Tongue (tissue), 2 donors: ENCODE measurements around the gene EXOC1. TPM values are rescaled to one million over a fixed set of nuclear protein-coding genes. Genes with fewer than 3 reads are reported as not detected.
A peak's percentile ranks its signal among the peaks of the same experiment; 100 is the strongest.

Experiments
- DNase-seq: peaks from one replicate; pipeline ENCODE4 v3.0.0-alpha.2; 2015
- total RNA-seq: library from RNA; depleted of rRNA; stranded (reverse); fragments of >200 nt; gene quantifications from one replicate; pipeline ENCODE4 v1.2.3, GENCODE V29; 2014

The EXOC1 gene
- total RNA-seq, 1 donor from 2014 or later = 47.0 TPM

DNA sequence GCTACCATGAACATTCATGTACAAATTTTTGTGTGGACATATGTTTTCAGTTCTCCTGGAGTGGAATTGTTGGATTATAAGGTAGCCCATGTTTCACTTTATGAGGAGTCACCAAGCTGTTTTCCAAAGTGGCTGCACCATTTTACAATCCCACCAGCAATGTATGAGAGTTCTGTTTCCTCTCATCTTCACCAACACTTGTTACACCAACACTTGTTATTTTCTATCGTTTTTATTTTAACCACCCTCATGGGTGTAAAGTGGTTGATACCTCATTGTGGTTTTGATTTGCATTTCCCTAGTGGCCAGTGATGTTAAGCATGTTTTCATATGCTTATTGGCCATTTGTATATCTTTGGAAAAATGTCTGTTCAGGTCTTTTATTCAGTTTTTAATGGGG is 4.1 kb downstream of the EXOC1 start:
- DNase-seq = no peak

DNA sequence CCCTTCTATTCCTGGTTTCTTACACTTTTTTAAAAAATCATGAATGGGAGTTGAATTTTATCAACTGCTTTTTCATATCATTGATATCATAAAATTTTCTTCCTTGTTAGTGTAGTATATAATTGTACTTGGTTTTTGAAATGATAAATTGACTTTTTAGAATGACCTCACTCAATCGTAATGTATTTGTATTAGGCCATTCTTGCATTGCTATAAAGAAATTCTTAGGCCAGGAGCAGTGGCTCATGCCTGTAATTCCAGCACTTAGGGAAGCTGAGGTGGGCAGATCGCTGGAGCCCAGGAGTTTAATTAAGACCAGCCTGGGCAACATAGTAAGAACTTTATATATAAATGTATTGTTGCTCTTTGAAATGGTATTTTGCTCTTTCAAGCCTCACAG is 6.3 kb downstream of the EXOC1 start:
- no peak for DNase-seq

DNA sequence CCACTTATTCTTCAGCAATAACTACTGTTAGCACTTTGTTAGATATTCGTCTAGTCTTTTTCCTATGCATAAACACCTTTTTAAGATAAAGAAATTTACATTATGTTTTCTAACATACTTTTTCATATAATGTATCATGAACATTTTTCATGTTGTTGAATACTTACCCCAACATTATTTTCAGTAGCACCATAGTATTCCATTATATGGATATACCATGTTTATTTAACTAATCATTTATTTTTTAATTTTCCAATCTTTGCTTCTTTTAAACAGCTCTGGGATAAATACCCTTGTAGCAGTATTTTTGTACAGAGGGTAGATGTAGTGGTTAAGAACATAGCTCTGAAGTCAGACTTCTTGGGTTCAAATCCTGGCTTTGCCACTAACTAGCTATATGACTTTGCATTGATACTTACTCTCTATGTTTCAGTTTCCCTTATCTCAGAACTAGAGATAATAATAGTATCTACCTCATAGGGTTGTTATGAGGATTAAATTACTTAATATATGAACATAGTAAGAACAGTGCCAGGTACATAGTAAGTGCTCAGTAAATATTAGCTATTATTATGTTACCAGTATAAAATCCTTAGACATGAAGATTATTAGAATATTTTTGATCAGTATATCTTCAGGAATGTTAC is 11.3 kb downstream of the EXOC1 start:
- DNase-seq = no peak

DNA sequence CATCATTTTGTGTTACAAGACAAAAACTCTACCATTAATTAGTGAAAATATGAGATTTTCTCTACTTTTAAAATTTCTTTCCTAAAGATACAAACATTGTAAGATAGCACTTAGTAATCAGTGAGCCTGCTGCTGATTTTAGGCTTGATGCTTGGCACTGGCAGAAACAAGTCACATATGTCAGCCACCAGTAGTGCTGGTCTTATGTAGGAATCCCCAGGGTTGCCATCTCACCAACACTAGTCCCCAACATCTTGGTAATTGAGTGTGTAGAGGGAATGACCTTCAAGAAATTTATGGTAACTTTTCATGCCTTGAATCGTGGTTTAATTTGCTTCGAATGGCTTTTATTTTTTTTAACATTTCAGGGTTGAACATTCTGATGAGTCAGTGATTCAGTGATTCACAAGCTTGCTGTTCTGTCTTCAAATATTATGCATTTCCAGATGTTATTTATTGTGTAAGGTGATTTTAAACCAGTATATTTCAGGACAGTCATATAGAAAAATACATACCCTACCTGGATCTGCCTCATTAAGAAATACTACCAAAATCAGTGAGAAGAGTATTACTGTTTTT is 11.9 kb downstream of the EXOC1 start:
- DNase-seq = no peak

DNA sequence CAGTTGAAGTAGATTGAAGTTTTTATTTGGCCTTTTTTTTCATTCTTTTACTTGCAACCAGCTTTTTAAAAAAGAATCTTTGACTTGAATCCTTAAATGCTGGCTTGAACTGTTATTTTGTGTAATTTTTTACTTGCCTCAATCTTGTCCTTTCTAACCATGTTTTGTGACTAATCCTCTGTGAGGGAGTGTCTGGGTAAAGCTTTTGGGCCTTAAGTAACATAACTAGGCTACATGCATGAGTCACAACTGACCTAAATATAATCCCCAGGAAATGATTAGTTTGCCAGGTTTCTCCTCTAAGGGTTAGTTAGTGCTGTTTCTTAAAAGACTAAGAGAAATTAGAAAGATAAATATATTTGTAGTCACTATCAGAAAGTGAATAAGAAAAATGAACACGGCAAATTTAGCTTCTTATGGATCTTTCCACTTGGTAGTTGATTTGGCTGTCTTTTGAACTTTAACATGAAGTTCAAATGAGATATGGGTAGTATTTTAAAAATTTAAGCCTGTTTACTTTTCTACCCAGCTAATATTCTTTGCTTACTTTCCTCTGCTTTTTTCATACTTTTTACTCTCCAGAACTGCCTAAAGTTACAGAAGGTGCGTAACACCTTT is 13.0 kb downstream of the EXOC1 start:
- peak; percentile 15 for DNase-seq

DNA sequence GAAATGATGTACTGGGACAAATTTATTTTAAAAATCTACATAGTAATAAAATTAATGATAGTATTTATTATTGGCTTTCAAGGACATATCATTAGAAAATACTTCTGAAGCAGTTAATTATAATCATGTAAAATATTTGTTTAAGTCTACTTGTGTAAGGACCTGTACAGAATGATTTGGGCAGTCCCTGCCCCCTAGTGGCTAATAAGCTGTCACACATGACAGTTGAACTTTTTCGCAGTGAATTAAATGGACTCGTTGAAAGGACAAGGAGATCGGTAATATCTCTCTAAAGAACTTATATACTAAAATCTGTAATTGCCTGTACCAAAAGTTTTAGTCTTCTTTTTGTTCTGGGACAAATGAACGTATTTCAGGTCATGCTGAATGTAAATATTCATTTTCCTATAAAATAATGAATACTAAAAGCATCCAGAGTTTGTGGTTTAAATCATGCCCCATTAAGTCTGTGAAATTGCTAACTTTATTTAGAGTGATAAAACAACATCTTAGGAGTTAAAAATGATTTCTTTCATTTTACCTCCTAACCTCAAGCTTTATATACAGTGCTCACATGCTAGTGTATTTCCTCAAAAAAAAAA is 13.6 kb downstream of the EXOC1 start:
- DNase-seq = peak; percentile 67

DNA sequence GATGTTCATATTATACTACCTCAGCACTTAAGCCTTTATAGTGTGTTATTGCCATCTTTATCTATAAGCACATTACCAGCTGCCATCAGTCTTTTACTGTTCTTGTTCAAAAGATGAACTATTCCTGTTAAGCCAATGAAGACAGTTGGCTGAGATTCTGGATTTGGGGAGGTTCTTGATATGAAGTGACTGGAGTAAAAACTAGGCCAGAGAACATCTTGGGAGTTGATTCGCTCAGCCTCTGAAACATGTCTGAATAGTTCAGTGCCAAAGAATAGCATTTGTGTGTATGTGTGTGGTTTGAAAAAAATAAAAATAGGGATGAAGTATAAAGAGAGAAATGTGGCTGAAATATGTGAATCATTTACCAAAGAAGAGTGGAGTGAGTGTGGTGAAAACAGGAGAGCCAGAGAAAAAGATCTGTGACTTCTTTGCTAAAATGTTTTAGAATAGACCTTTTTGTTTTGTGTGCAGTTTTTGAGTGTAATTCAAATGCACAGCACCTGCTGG is 15.2 kb downstream of the EXOC1 start:
- no peak for DNase-seq

DNA sequence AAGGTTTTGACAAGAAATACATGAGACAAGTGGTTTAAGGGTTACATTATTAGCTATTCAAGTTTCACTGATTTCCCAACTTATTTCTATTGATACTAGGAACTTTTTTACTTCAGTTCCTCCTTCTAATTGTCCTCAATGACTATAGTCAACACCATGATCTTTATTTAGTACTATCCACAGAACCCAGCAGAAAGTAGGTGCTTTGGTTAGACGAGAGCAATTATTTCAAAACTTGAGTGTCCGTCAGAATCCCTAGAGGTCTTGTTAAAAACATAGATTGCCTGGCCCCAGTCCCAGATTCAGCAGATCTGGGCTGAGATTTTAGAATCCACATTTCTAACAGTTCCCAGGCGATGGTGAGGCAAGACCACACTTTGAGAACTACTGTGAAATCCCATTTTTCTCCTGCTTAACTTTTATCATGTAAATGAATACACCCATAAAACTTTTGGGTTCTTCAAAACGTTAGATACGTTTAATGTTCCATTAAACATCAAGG is 17.9 kb downstream of the EXOC1 start:
- DNase-seq = no peak

DNA sequence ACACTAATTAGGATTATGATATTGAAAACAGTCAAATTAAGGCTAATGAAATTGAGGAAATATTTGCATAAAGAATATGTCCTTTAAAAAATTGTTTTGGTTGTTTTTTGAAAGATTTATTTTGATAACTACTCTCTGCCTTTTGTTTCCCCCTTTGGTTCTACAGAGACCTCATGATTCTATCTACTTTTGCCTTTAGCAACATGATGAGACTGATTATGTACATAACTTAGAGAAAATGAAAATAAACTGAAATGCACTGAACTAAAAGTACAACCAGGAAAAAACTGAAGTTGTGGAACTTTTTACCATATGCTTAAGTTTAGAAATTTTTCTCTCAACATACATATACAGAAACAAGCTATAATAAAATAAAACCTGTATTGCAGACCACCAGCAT is 21.4 kb downstream of the EXOC1 start:
- no peak for DNase-seq

DNA sequence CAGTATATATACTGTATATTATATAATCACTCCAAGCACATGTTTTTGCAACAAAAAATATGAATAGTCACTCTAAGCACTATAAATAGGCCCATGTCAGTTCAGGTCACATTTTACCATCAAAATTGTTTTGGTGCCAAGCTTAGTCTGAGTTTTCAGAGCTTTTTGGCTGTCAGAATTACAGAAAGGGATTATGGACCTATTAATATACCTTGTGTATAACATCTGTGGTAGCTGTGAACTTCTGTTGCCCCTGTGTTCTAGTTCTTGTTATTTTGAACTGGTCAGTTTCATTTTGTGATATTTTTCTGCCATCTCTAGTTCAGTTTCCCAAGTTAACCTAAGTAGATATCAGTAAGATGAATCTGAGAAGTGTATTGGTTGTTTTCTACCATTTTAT is 22.9 kb downstream of the EXOC1 start:
- DNase-seq = no peak

DNA sequence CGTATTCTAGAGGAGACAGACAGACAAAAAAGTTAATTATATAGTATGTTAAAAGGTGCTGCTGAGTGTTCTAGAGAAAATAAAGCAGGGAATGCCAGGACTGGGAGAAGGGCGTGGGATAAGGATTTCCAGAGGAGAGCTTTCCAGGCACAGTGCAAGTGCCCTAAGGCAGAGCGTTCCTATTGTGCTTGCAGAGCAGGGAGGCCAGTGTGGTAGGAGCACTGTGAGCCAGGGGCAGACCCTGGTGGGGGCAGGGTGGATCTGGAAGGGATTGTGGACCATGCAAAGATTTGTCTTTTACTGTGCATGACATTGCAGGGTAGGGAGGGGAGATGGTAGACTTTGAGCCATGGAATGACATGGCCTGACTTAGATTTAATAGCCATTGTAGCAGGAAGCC is 25.8 kb downstream of the EXOC1 start:
- DNase-seq = no peak

DNA sequence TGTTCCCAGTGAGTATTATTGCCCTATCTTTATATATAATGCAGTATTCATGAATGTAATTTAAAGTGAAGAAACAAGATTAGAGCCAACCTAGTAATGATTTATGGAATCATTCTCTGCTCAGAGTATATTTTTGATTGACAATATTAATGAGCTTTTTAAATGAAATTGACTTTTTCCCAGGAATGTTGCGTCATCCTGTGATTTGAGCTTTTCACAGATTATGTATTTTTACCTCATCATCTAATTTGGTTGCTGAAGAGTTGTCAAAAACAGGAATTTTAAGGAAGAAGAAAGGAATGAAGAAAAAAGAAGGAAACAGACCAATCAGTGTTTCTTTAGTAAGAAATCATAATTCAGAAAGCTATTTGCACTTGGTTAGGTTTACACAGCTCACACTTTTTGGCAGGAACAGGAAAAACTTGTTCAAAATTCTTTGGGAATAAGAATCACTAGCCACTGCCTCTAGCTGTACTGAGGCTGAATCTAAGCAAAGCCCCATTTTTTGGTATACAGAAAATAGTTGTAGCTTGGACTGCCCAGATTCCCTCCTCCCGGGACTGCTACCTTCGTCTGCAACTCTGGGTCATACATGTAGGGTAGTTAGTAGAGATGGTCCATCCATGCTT is 27.3 kb downstream of the EXOC1 start:
- no peak for DNase-seq

DNA sequence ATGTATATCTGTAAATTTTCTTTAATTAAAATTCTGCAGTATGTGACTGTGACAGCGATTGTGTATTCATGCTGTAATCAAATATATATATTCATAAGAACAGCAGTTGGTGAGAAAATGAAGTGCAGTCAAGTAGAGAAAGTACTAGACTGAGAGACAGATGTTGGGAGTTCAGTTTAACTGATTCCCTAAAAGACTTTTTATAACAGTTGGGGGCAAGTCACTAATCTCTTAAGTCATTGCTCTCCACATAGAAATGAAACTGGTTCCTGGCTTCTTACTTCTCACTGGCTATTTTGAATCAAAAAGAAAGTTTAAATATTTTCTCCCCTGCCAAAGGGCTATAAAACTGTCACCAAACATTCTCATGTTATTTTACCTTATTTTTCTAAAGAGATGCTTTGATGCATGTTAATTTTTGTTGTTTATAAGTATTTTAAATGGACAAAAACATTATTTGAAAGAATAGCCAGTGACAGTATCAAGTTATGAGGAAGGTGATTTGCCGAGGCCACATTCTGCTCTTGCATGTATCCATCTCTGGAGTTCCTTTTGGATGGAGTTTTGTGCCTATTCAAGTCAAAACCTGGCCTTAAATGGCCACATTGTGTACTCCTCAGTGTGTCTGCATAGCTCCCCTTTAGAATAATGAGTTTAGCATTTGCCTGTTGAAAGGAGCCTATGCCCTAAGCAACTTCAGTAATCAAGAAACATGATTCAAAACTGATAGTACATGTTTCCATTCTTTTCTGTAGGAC is 30.8 kb downstream of the EXOC1 start:
- DNase-seq = no peak

DNA sequence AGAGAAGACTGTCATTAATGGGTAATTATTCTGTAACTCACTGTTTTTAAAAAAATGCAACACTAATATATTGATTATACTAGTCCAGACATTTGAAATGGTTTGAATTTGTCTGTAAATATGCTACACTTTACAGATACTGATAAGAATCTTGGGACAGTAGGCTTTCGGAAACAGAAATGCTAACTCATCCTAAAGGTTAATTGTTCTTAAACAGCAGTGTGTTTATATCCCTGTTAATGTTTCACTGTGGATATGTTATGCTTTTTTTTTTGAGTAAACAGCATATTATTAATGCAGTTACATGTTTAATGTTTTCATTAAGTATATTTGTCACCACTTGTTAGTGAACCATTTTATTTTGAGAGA is 31.4 kb downstream of the EXOC1 start:
- DNase-seq = no peak

DNA sequence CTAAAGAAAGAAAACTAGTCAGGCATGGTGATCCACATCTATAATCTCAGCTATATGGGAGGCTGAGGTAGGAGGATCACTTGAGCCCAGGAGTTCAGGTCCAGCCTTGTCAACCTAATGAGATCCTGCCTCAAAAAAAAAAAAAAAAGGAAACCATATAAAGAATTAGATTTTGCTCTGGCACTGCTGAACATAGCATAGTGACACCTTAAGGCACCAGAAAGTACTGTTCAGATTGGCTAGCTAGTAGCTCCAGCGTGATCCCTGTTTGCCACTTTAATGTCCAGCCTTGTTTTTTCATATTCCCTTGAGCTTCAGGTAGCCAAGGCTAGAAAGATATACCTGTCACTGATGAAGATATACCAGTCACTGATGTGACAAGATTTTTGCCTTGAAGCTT is 34.1 kb downstream of the EXOC1 start:
- no peak for DNase-seq

DNA sequence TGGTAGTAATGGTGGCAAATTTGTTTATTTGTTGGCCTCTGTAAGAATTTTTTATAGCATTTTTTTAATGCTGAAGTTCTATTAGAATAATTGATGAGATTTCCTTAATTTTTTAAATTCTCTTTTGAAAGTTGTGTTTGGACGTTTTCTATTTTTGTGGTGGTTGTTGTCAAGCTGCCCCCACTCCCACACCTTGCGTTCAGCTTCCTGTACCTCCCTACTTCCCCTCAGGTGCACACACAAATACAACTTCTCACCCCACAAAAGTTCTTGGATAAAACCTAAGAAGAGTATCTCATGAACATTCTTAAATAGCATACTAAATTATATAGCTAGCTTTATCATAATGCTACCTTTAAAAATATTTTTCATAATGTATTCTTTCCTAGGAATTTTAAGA is 38.7 kb downstream of the EXOC1 start:
- DNase-seq = no peak

DNA sequence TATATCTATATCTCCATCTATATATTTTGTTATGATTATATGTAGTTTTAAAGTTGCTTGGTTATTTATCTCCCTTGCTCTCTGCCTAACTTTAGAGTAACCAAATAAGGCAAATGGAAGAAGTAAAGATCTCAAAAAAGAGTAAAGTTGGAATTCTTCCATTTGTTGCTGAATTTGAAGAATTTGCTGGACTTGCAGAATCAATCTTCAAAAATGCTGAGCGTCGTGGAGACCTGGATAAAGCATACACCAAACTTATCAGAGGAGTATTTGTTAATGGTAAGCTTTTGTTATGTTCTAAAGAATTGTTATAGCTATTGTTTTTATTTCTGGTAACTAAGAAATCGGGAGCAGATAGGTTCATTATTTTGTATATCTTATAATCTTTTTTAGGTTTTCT is 43.2 kb downstream of the EXOC1 start:
- DNase-seq = no peak

DNA sequence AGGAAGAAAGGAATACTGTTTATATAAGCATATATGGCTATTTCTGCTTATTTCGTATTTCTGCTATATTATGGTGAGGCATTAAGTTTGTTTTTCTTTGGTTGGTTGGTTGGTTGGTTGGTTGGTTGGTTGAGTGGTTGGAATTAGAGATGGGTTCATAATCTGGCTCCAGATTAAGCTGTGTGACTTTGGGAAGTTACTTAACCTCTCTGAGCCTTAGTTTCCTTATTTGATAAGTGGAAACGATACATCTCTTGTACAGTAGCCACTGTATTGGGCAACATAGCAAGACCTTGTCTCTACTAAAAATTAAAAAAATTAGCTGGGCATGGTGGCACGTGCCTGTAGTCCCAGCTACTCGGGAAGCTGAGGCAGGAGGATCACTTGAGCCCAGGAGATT is 49.2 kb downstream of the EXOC1 start:
- no peak for DNase-seq

DNA sequence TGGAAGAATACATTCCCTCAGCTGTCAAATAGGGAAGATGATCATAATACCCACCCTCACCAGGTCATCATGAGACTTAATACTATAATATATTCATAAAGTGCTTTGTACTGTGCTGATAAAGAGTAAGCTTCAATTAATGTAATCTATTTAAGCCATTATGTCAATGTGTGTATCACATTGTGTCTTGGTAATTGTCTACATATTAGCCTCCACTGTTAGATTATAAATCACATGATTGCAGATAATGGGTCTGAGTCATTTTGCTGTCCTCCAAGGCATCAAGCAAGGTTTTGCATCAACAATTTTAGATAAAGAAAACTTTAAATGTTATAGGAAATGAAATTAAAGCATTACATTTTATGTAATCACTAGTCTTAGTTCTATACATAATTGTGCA is 50.1 kb downstream of the EXOC1 start:
- DNase-seq = no peak

DNA sequence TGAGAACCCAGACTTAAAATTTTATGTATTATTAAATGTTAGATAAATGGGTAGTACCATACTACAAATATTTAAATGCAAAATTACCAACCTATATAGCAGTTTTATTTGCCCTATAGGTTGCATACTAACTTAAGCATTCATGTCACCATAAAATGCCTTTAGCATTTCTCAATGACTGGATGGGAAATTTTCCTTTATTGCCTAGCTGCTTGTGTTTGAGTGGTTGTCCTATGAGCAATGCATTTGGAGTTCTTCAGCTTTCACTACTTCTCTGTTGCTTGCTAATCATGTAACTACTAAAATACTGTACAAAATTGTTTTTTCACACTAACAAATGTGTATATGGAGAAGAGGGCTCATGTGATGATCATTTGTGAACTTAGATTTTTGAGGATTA is 51.1 kb downstream of the EXOC1 start:
- DNase-seq = no peak

DNA sequence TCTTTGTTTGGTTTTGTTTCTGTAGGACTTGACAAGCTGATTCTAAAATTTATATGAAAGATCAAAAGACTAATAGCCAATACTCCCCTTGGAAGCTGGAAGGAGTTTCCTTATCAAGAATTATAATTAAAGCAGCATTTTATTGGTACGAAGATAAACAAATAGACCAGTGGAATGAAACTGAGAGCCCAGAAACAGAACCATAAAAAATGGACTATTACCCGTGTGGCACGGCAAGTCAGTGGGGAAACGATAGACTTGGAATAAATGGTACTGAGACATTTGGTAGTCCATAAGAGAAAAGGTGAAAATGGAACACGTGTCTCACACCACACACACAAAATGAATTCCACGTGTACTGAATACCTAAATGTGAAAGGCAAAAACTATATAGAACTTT is 52.9 kb downstream of the EXOC1 start:
- no peak for DNase-seq

DNA sequence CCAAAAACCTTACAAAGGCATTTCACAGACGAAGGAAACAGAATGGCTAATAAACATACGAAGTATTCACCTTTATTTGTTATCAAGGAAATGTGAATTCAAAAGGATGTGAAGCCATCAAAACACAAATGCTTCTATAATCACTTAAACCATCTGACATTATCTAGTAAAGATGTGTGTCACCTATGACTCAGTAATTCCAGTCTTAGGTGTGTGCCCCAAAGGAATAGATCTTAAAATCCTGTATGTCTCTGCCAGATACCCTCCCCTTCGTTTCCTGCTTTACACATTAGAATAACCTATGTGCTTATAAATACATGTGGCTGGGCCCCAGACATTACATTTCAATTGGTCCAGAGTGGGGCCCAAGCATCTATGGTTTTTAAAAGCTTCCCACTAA is 53.5 kb downstream of the EXOC1 start:
- DNase-seq = no peak
